GM12892 (cell line): ENCODE measurements around the gene TYSND1.

ENCODE experiments used
- POLR2A ChIP-seq: IDR thresholded peaks from 2 replicates; pipeline ENCODE4 v1.6.1; 2011; ENCODE audit warnings: low read depth, low read length, control low read depth
- POLR2AphosphoS5 ChIP-seq: IDR thresholded peaks from 2 replicates; pipeline ENCODE4 v1.6.1; 2011; ENCODE audit warnings: low read depth, low read length, control low read depth

DNA sequence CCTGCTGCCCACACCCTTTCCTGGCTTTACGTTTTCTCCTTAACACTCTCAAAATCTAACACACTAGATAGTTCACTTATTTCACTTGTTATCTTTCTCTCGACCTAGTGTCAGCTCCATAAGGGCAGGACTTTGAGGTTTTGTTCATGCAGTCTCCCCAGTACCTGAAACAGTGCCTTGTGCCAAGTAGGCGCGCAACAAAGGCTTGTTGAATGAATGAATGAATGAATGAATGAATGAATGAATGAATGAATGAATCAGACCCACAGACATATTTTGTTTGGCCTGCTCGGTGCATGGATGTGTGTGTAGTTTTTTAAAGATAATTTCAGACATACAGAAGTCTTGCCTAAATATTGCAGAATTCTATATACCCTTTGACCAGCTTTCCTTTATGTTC, 6.2 kb downstream of the TYSND1 start:
- no peak for TF ChIP-seq POLR2A
- no peak for TF ChIP-seq POLR2AphosphoS5
